DND-41 (cell line): ENCODE data around the gene HHATL.
A peak's percentile ranks its signal among the peaks of the same experiment; 100 is the strongest.

ENCODE experiments used
- ATAC-seq: fragments of 200-7000 bp; cut with Tn5 transposase; 3 replicates; pipeline ENCODE4 v1.9.1; 2021; ENCODE audit warnings: low read depth; ENCODE audit not compliant: insufficient read depth
- DNase-seq: peaks from one replicate; pipeline ENCODE4 v3.0.0-alpha.2; 2020
- H2AFZ ChIP-seq: 2 replicates; pipeline ENCODE4 v1.6.0; 2012; ENCODE audit warnings: low read depth, low read length
- H3K27ac ChIP-seq: 2 replicates; pipeline ENCODE4 v1.5.1; 2012; ENCODE audit warnings: low read length, inconsistent platforms
- H3K27me3 ChIP-seq: fragments of 200-600 bp; sonication (generic); 2 replicates; pipeline ENCODE4 v1.6.0; 2012; ENCODE audit warnings: low read length, mild to moderate bottlenecking, inconsistent platforms; ENCODE audit not compliant: insufficient read depth, poor library complexity
- H3K36me3 ChIP-seq: 2 replicates; pipeline ENCODE4 v1.5.1; 2012; ENCODE audit warnings: low read length, inconsistent platforms; ENCODE audit not compliant: insufficient read depth
- H3K4me1 ChIP-seq: 2 replicates; pipeline ENCODE4 v1.5.1; 2012; ENCODE audit warnings: mild to moderate bottlenecking, low read length; ENCODE audit not compliant: insufficient read depth
- H3K4me2 ChIP-seq: 2 replicates; pipeline ENCODE4 v1.6.0; 2012; ENCODE audit warnings: mild to moderate bottlenecking, moderate library complexity, low read length, inconsistent platforms; ENCODE audit not compliant: insufficient read depth
- H3K4me3 ChIP-seq, 2 experiments: fragments of 200-600 bp in 1 of 2; shearing (Covaris generic) in 1 of 2; 2 replicates each; pipeline ENCODE4 v1.5.1; 2012 to 2016; ENCODE audit warnings: inconsistent platforms in 2 of 2, low read length in 2 of 2, mild to moderate bottlenecking in 2 of 2, low read depth in 1 of 2, moderate library complexity in 1 of 2
- H3K79me2 ChIP-seq: 2 replicates; pipeline ENCODE4 v1.6.0; 2012; ENCODE audit warnings: low read length, inconsistent platforms; ENCODE audit not compliant: insufficient read depth
- H3K9ac ChIP-seq: 2 replicates; pipeline ENCODE4 v1.6.0; 2012; ENCODE audit warnings: low read depth, mild to moderate bottlenecking, inconsistent platforms, low read length, moderate library complexity
- H3K9me3 ChIP-seq: 2 replicates; pipeline ENCODE4 v1.5.1; 2012; ENCODE audit warnings: low read length, moderate library complexity, mild to moderate bottlenecking, inconsistent platforms; ENCODE audit not compliant: insufficient read depth, severe bottlenecking
- H4K20me1 ChIP-seq: 2 replicates; pipeline ENCODE4 v1.6.0; 2012; ENCODE audit warnings: low read length; ENCODE audit not compliant: insufficient read depth
- EZH2 ChIP-seq: IDR thresholded peaks from 3 replicates; pipeline ENCODE4 v1.6.1; 2012; ENCODE audit warnings: borderline replicate concordance, low read depth, mild to moderate bottlenecking, moderate library complexity, low read length, inconsistent platforms; ENCODE audit not compliant: severe bottlenecking
- TF ChIP-seq, protein P1 (sequence below): IDR thresholded peaks from 2 replicates; pipeline ENCODE4 v1.5.1; 2012; ENCODE audit warnings: borderline replicate concordance, low read length, moderate library complexity, mild to moderate bottlenecking; ENCODE audit not compliant: poor library complexity, severe bottlenecking; ENCODE audit errors: extremely low read depth

The HHATL gene

DNA sequence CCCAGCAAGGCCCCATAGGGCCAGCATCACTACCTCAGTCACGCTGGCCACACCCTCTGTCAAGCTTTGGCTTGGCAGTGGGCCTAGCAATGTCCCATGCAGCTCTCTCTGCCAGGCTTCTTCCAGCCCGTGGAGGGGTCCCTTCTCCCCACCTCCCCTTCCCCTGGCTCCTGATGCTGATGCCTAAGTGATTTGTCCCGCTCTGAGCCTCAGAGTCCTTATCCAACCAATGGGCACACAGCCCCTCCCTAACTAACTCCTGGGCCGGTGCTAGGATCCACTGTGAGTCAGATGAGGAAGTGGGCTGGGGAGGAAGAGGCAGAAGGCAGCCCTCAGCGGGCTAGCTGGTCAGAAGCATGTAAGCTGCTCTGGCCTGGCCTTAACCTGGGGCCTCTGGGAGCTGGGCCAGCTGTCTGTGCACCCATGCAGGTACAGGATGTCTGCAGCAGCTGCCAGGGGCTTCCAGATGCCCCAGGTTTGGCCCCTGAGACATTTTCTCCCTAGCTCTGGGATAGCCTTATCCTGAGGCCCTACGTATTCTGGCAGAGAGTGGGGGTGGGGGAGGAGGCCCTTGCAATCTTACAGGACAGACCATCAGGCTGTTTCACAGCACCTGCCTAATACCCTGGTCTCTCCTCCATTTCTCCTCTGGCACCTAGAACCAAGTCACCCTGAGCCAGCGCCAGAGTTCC is 49.8 kb downstream of the HHATL start:
- no peak for DNase-seq
- Histone ChIP-seq H3K27ac (no peak overlapping the region), H3K27me3 (no peaks in the 10 kb centered on the region), H3K4me3 (no peak overlapping the region), H3K4me1 (no peaks in the 10 kb centered on the region), H3K79me2 (no peaks in the 10 kb centered on the region), H3K36me3 (peaks cover 13% of the 10 kb centered on the region), H4K20me1 (peaks cover 8% of the 10 kb centered on the region; the same call in 1 of the 2 replicates), H3K9ac (no peak overlapping the region), H2AFZ (no peak overlapping the region), H3K4me2 (no peak overlapping the region), H3K9me3 (no peaks in the 10 kb centered on the region)
- TF ChIP-seq, protein P1, sequence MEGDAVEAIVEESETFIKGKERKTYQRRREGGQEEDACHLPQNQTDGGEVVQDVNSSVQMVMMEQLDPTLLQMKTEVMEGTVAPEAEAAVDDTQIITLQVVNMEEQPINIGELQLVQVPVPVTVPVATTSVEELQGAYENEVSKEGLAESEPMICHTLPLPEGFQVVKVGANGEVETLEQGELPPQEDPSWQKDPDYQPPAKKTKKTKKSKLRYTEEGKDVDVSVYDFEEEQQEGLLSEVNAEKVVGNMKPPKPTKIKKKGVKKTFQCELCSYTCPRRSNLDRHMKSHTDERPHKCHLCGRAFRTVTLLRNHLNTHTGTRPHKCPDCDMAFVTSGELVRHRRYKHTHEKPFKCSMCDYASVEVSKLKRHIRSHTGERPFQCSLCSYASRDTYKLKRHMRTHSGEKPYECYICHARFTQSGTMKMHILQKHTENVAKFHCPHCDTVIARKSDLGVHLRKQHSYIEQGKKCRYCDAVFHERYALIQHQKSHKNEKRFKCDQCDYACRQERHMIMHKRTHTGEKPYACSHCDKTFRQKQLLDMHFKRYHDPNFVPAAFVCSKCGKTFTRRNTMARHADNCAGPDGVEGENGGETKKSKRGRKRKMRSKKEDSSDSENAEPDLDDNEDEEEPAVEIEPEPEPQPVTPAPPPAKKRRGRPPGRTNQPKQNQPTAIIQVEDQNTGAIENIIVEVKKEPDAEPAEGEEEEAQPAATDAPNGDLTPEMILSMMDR: no peak
- TF ChIP-seq EZH2: no peak
- ATAC-seq: no peak

DNA sequence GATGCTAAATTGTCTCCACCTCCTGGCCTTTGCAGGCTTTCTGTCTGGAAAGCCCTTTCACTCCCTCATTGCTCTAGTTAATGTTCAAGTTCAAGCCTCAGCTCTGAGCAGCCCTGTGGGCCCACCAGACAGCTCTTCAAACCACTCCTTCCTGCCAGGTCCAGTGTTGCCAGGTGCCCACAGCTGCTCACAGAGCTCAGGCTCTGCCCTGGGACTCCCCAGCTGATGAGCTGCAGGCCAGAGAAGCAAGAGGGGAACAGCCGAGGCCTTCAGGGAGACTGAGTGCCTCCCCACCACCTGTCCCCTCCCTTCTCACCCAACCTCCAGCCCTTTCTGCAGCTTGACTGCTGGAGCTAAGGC is 50.4 kb downstream of the HHATL start:
- Histone ChIP-seq H3K9ac (no peak overlapping the region), H3K4me1 (no peaks in the 10 kb centered on the region)

DNA sequence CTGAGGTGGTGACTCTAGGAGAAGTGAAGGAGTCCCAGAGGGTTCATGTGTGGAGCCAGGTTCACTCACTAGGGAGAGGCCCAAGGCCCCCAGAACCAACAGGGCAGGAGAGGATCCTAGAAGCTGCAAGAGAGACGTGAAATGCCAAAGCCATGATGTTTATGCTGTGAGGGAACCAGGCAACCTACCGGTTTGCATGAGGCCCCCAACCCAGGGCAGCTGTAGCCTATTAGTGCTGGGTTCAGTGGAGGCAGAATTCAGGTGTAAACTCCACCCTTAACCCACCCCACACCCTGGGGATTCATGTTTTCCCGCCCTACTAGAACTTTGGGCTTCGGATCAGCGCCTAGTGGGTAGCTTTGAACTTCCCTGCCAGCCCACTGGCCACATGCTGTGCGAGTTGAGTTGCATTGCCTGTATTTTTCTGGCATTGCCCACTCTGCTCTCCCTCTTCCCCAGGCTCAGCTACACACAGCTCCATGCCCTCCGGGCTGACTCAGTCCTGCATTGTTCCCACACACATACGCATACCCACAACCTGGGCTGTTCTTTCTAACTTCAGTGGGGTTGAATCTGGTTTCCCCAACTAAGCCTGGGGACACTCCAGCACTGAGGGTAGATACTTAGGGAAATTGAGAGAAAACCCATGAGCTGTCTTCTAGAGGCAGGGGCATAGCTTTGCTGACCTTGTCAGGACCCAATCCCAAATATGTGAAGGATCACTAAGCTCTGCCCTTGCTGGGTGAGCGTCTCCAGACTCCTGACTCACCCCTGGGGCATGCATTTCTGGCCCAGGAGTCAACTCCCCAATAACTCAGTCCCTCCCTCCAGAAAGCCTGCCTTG is 51.1 kb downstream of the HHATL start:
- Histone ChIP-seq H2AFZ (no peak overlapping the region), H3K4me2 (no peak overlapping the region), H4K20me1 (peaks cover 8% of the 10 kb centered on the region; the same call in 1 of the 2 replicates), H3K36me3 (peaks cover 25% of the 10 kb centered on the region), H3K27me3 (no peaks in the 10 kb centered on the region), H3K27ac (no peak overlapping the region), H3K9me3 (no peaks in the 10 kb centered on the region), H3K79me2 (no peaks in the 10 kb centered on the region), H3K4me1 (no peaks in the 10 kb centered on the region), H3K9ac (no peak overlapping the region), H3K4me3 (no peak overlapping the region)
- no peak for TF ChIP-seq EZH2
- TF ChIP-seq, protein P1: no peak
- 0 out of 3 replicates have a peak, but pooled peaks have one; percentile 14 for ATAC-seq
- DNase-seq: no peak

More for the DNA sequence above, 50.4 kb downstream of the HHATL start:
- H3K79me2 ChIP-seq: no peaks in the 10 kb centered on the region
- peaks cover 18% of the 10 kb centered on the region for H3K36me3 ChIP-seq
- peaks cover 8% of the 10 kb centered on the region; the same call in 1 of the 2 replicates for H4K20me1 ChIP-seq
- no peak for TF ChIP-seq EZH2
- TF ChIP-seq, protein P1: no peak
- DNase-seq (no peak), ATAC-seq (peak; percentile 30; the same call in 2 of the 3 replicates)
- H3K27ac ChIP-seq: no peak overlapping the region
- H2AFZ ChIP-seq: no peak overlapping the region
- H3K9me3 ChIP-seq: no peaks in the 10 kb centered on the region
- H3K27me3 ChIP-seq: no peaks in the 10 kb centered on the region
- H3K4me3 ChIP-seq: no peak overlapping the region
- H3K4me2 ChIP-seq: no peak overlapping the region
